ENCODE data around the gene NINJ2.
"Not testable (repeated sequence)": the region's sequence is repeated elsewhere in the genome, so short reads cannot be mapped to it uniquely, and the experiment has no call there.

Gene NINJ2

DNA sequence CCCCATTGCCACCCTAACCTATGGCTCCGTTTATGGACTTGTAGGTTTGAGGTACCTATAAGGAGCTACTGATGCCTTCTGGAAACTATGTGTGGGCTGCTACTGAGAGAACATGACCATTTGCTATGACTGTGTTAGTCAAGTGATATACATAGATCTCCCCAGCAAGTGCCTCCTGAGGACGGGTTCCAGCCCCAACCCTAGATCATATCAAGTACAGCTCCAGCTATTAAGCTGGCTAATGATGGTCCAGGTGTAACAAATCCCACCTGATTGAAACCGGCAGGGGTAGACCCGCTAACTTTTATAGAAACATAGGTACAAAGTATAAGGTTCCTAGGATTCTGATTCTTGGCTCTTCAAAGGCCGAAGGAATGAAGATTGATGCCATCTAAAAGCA lies 23.7 kb downstream of the NINJ2 start:
- H3K4me3 ChIP-seq (ENCODE audit: low read depth, low read length): no peak overlapping the region
- TF ChIP-seq, protein P1, sequence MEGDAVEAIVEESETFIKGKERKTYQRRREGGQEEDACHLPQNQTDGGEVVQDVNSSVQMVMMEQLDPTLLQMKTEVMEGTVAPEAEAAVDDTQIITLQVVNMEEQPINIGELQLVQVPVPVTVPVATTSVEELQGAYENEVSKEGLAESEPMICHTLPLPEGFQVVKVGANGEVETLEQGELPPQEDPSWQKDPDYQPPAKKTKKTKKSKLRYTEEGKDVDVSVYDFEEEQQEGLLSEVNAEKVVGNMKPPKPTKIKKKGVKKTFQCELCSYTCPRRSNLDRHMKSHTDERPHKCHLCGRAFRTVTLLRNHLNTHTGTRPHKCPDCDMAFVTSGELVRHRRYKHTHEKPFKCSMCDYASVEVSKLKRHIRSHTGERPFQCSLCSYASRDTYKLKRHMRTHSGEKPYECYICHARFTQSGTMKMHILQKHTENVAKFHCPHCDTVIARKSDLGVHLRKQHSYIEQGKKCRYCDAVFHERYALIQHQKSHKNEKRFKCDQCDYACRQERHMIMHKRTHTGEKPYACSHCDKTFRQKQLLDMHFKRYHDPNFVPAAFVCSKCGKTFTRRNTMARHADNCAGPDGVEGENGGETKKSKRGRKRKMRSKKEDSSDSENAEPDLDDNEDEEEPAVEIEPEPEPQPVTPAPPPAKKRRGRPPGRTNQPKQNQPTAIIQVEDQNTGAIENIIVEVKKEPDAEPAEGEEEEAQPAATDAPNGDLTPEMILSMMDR (IDR thresholded peaks at IDR 0.05; ENCODE audit: borderline replicate concordance, insufficient read depth, low read depth, low read length): no peak

DNA sequence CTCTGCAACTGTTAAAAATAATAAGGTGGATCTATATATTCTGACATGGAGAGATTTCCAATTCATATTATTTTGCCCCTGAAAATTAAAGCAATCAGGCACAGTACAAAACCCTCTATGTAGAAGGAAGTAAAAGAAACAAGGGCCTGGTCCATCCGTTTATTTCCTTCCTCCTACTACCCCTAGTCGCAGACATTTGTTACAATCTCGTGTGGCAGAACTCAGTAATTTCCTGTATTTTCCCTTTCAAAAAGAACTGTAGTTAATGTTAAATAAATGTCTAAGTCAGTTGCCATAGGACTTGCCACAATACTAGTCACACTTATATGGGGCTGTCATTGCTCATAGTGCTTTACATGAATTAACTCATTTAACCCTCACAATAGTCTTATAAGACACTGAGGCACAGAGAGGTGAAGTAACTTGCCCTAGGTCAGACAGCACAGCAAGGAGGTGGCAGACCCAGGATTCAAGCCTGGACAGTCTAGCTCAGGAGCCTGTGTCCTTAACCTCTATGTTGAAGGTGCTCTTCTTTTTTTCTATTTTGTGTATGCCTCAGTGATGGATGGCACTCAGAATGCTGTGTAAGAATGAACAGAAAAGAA lies 24.2 kb downstream of the NINJ2 start:
- TF ChIP-seq, protein P1 (IDR thresholded peaks at IDR 0.05; ENCODE audit: borderline replicate concordance, insufficient read depth, low read depth, low read length): no peak
- no peak overlapping the region for H3K4me3 ChIP-seq (ENCODE audit: low read depth, low read length)

DNA sequence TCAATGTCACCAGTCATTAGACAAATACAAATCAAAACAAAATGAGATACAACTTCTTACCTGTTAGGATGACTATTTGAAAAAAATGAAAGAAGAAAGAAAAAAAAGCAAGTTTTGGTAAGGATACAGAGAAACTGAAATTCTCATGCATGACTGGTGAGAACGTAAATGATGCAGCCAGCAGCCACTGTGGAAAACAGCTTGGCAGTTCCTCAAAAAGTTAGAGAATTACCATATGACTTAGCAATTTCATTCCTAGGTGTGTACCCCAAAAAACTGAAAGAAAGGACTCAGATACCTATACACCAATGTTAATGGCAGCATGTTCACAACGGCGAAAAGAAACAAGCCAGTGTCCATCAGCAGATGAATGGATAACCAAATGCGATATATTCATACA lies 26.6 kb downstream of the NINJ2 start:
- H3K4me3 ChIP-seq (ENCODE audit: low read depth, low read length): no peak overlapping the region
- TF ChIP-seq, protein P1 (IDR thresholded peaks at IDR 0.05; ENCODE audit: borderline replicate concordance, insufficient read depth, low read depth, low read length): no peak

DNA sequence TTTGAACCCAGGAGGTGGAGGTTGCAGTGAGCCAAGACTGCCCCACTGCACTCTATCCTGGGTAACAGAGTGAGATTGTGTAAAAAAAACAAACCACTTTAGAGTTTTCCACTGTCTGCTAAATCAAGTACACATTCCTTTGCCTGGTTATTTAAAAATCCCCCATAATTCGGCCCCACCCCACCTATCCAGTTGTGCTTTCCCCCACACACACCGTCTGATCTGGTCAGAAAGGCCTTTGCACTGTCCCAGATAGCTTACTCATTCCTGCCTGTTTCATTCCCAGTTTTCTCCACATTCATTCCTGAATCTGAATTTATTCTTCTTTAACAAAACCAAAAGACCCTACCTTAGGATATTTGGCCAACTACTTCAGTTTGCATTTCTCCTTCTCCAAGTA lies 29.5 kb downstream of the NINJ2 start:
- H3K4me3 ChIP-seq (ENCODE audit: low read depth, low read length): no peak overlapping the region
- TF ChIP-seq, protein P1 (IDR thresholded peaks at IDR 0.05; ENCODE audit: borderline replicate concordance, insufficient read depth, low read depth, low read length): no peak

DNA sequence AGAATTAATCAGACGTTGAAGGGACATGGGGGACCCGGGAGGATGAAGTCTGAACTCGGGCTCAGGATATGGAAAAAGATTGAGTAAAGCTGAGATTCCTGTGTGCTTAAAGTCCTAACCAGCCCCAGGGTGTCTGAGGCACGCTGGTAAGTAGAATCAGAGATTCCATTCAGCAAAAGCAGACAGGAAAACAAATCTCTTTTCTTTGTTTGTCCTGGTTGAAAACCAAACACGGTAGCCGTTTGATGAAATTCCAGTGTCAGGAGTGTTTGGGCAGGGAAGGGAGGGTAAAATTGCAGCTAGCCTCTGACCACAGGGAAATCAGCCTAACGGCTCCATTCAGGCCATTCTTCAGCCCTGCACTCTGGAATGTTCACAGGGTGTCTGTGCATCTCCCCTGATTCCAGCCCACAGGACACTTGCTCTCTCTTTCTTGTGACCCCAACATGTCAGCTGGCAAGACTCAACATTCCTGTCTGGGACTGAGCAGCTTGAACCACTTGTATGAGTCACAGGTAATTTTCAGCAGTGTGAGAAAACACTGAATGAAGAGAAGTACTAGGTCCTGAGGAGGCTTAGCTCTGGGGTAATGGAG lies 31.0 kb downstream of the NINJ2 start:
- no peak overlapping the region for H3K4me3 ChIP-seq (ENCODE audit: low read depth, low read length)

DNA sequence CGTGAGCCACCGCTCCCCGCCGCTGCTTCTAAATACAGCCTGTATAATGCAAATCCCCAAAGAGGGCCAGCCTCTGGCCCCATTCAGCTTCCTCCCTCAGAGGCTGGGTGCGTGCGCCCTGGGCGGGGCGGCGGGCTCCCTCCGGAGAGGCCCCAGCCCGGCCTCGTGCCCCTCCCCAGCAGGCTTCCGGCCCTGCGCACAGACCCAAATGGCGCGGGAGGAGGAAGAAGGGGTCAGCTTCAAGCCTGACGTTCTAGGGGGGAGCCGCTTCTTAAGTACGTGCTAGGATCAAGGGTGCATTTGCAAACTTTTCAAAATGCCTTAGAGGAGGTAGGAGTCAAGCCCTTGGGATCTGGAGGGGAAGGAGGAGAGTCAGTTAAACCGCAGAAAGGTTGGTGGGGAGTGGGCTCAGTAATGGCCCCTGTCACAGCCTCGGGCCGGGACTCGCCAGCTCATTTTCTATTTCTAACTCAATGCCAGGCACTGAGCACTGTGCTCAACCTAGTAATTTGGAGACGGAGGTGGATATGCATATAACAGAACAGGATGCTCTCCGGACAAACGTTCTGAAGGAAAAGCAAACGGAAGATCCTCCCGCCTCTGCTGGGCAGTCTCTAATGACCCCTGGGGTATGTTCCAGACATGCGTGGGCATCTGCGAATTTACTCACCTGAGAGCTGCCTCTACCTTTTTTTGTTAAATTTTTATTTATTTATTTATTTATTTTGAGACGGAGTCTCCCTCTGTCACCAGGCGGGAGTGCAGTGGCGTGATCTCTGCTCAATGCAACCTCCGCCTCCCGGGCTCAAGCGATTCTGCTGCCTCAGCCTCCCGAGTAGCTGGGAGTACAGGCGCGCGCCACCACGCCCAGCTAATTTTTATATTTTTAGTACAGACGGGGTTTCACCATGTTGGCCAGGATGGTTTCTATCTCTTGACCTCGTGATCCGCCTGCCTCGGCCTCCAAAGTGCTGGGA lies 32.3 kb downstream of the NINJ2 start:
- peak overlapping the region; percentile 74 for H3K4me3 ChIP-seq (ENCODE audit: low read depth, low read length)
- TF ChIP-seq, protein P1 (IDR thresholded peaks at IDR 0.05; ENCODE audit: borderline replicate concordance, insufficient read depth, low read depth, low read length): no peak

More for the DNA sequence above, 31.0 kb downstream of the NINJ2 start:
- TF ChIP-seq, protein P1 (IDR thresholded peaks at IDR 0.05; ENCODE audit: borderline replicate concordance, insufficient read depth, low read depth, low read length): no peak

DNA sequence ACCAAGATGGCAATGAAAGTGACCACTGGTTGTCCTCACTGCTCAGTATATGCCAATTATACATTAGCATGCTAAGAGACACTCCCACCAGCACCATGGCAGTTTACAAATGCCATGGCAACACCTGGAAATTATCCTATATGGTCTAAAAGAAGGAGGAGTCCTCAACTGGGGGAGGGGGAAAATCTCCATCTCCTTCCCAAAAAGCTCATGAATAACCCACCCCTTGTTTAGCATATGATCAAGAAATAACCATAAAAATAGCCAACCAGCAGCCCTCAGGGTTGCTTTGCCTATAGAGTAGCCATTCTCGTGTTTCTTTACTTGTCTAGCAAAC lies 34.5 kb downstream of the NINJ2 start:
- not testable (repeated sequence) for H3K4me3 ChIP-seq (ENCODE audit: low read depth, low read length)

Data from GM12875 (cell line).